GM21717 (cell line): ENCODE results near the gene ACOT12.
"Not testable (repeated sequence)": the region's sequence is repeated elsewhere in the genome, so short reads cannot be mapped to it uniquely, and the experiment has no call there.

ENCODE experiments used
- ATAC-seq: cut with Tn5 transposase; IDR thresholded peaks from one replicate; pipeline ENCODE4 v1.9.1; 2021; ENCODE audit warnings: mild to moderate bottlenecking, moderate library complexity; ENCODE audit not compliant: unreplicated experiment

ACOT12 gene

GRCh38 chr5:81300921-81301270, 93.0 kb downstream of the ACOT12 start:
- ATAC-seq: no peak

GRCh38 chr5:81297531-81297930, 96.4 kb downstream of the ACOT12 start:
- no peak for ATAC-seq

GRCh38 chr5:81294021-81294420, 99.9 kb downstream of the ACOT12 start:
- not testable (repeated sequence) for ATAC-seq

GRCh38 chr5:81292130-81292529, 101.8 kb downstream of the ACOT12 start:
- ATAC-seq: no peak

- ATAC-seq: no peak
These were observed 103.8 kb downstream of the ACOT12 start for GRCh38 chr5:81290146-81290545.

- no peak for ATAC-seq
These were observed 105.9 kb downstream of the ACOT12 start for GRCh38 chr5:81288021-81288433.

GRCh38 chr5:81286059-81286617, 107.8 kb downstream of the ACOT12 start:
- no peak for ATAC-seq

- ATAC-seq: no peak
These were observed 110.0 kb downstream of the ACOT12 start for GRCh38 chr5:81283976-81284375.
